IPS-15b (cell line): Measurements from ENCODE around the gene TBL1Y.

ENCODE experiments used
- H3K27me3 ChIP-seq: one replicate; pipeline ENCODE4 v1.6.1; 2013; ENCODE audit warnings: low read length; ENCODE audit not compliant: control insufficient read depth, insufficient read depth
- H3K36me3 ChIP-seq: one replicate; pipeline ENCODE4 v1.6.1; 2013; ENCODE audit warnings: low read length; ENCODE audit not compliant: control insufficient read depth, insufficient read depth
- H3K4me1 ChIP-seq: one replicate; pipeline ENCODE4 v1.6.1; 2013; ENCODE audit warnings: mild to moderate bottlenecking, low read length; ENCODE audit not compliant: control insufficient read depth, insufficient read depth
- H3K4me3 ChIP-seq: one replicate; pipeline ENCODE4 v1.5.1; 2013; ENCODE audit warnings: low read depth, low read length
- H3K9ac ChIP-seq: one replicate; pipeline ENCODE4 v1.6.1; 2013; ENCODE audit warnings: low read depth, mild to moderate bottlenecking, low read length
- H3K9me3 ChIP-seq: one replicate; pipeline ENCODE4 v1.6.1; 2013; ENCODE audit warnings: mild to moderate bottlenecking, low read length; ENCODE audit not compliant: control insufficient read depth, insufficient read depth

Gene TBL1Y

DNA sequence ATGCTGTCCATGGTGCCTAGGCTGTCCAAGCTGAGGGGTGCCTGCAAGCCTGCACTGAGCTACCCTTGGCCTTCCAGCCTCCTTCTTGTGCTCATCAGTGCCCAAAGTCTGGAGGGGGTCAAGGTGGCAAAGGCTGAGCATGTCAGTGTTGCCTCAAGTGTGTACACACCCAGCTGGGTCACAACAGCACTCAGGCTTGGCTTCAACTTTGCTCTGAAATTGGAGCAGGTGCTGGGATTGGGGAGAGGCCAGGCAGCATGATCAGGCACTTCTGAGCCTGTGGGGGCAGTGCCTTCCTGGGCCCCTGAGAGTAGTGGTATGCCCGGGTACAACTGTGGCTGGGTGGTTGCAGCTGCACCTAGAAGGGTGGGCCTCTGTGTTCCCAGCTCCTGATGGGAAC is 18.7 kb downstream of the TBL1Y start:
- Histone ChIP-seq H3K9ac (no peak overlapping the region), H3K4me3 (no peak overlapping the region), H3K36me3 (no peaks in the 10 kb centered on the region), H3K4me1 (no peaks in the 10 kb centered on the region), H3K27me3 (no peaks in the 10 kb centered on the region), H3K9me3 (no peaks in the 10 kb centered on the region)

DNA sequence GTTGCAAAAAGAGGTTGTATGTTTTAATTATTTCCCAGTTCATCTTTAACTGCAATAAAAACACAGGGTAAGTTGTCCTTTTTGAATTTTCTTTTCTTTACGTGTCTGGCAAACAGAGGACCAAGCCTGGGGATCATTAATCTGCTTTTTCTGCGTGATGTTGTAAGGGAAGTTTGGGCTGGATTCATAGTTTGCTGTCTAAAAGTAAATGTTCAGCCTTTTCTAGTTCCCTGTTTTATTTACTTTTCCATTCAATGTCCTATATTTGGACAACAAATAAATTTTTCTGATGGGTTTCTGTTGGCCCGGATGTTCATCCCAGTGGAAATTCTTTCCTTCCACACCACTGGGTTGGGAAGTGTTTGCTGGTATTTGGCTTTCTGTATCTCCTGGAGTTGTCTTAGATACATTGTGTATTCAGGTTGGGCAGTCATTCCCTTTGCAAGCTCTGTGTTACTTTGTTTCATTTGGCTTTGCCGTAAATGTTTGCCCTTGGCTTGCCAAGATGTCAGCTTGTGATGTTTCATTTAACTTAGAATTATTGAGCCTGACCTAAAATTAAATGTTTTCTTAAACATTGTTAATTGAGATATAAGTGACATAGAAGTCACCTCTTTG is 21.4 kb downstream of the TBL1Y start:
- no peaks in the 10 kb centered on the region for H3K9me3 ChIP-seq
- no peaks in the 10 kb centered on the region for H3K36me3 ChIP-seq
- no peak overlapping the region for H3K9ac ChIP-seq
- no peak overlapping the region for H3K4me3 ChIP-seq
- H3K4me1 ChIP-seq = no peaks in the 10 kb centered on the region
- H3K27me3 ChIP-seq = no peaks in the 10 kb centered on the region

DNA sequence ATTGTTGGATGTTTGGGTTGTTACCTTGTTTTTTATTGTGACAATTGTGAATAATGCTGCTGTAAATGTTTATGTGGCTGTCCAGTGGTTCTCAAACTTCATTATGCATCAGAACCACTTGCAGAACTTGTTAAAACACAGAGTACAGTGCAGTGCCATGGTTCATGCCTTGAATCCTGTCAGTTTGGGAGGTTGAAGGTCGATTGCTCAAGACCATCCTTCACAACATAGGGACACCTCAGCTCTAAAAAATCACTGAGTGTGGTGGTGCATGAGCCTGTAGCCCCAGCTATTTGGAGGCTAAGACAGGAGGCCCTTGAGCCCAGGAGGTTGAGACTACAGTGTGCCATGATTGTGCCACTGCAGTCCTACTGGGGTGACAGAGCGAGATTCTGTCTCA is 25.0 kb downstream of the TBL1Y start:
- H3K4me3 ChIP-seq = no peak overlapping the region
- H3K4me1 ChIP-seq = no peaks in the 10 kb centered on the region
- no peaks in the 10 kb centered on the region for H3K36me3 ChIP-seq
- no peaks in the 10 kb centered on the region for H3K27me3 ChIP-seq
- no peak overlapping the region for H3K9ac ChIP-seq
- no peaks in the 10 kb centered on the region for H3K9me3 ChIP-seq

DNA sequence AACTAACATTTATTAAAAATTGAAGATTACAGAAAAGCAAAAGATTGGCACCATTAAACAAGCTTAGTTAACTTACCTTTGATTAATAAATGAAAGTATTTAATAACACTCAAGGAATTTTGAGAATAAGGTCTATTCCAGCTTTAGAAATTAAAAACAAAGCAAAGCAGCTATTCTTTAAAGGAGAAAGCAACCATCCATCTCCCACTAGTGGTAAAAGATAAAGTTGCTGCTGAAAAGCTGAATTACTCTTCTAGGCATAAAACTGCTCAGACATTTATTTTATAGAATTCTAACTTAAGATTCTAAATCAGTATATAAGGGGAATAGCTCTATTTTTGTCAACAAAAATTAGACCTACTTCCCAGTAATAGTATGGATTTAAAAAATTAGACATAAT is 37.2 kb downstream of the TBL1Y start:
- H3K27me3 ChIP-seq = no peaks in the 10 kb centered on the region
- H3K9ac ChIP-seq = no peak overlapping the region
- no peaks in the 10 kb centered on the region for H3K4me1 ChIP-seq
- H3K4me3 ChIP-seq = no peak overlapping the region
- no peaks in the 10 kb centered on the region for H3K36me3 ChIP-seq
- H3K9me3 ChIP-seq = no peaks in the 10 kb centered on the region

DNA sequence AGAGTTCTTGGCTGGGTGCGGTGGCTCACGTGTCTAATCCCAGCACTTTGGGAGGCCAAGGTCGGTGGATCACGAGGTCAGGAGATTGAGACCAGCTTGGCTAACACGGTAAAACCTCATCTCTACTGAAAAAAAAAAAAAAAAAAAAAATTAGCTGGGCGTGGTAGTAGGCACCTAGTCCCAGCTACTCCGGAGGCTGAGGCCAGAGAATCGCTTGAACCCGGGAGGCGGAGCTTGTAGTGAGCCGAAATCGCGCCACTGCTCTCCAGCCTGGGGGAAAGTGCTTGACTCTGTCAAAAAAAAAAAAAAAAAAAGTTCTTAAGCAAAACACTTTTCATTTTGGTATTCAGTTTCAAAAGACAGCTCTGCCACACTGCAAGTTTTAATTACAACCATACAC is 37.9 kb downstream of the TBL1Y start:
- no peak overlapping the region for H3K4me3 ChIP-seq
- no peaks in the 10 kb centered on the region for H3K4me1 ChIP-seq
- no peaks in the 10 kb centered on the region for H3K27me3 ChIP-seq
- no peak overlapping the region for H3K9ac ChIP-seq
- no peaks in the 10 kb centered on the region for H3K9me3 ChIP-seq
- no peaks in the 10 kb centered on the region for H3K36me3 ChIP-seq

DNA sequence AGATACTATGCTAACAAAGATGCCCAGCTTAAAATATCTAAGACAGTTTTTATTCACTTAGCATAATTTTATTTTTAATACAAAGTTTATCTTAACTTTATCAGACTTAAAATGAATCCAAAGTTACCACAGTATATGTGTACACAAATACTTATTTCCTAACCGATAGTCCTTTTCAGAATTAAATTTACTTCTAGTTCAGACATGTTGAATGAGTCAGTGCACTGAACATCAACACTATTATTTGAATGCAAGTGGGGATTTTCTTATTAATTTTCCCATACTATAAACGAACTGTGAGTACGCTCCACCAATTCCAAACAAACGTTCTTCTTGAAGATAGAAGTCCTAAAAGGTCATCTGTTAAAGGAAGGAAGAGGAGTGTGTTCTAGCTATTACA is 39.5 kb downstream of the TBL1Y start:
- H3K9me3 ChIP-seq = no peaks in the 10 kb centered on the region
- H3K4me3 ChIP-seq = no peak overlapping the region
- no peaks in the 10 kb centered on the region for H3K4me1 ChIP-seq
- H3K27me3 ChIP-seq = no peaks in the 10 kb centered on the region
- no peaks in the 10 kb centered on the region for H3K36me3 ChIP-seq
- no peak overlapping the region for H3K9ac ChIP-seq

DNA sequence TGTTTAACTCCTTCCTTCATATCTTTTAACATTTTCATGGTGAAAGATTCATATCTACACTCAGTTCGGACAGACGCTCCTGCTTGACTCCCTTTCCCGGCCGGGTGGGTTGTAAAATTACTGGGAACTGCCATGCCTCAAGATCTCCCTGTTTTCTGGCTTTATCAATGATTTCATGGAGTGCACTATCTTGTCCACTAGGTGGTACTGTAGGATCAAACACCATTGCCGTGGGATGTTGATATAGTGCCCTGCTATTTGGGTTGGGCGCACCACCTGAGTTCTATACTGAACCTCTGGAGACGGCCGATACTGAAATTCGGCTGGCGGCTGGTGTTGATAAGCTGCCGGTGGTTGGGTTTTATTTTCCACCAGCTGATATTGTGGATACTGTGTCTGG is 54.2 kb downstream of the TBL1Y start:
- H3K27me3 ChIP-seq = no peaks in the 10 kb centered on the region
- H3K9ac ChIP-seq = no peak overlapping the region
- no peaks in the 10 kb centered on the region for H3K4me1 ChIP-seq
- H3K4me3 ChIP-seq = no peak overlapping the region
- no peaks in the 10 kb centered on the region for H3K36me3 ChIP-seq
- no peaks in the 10 kb centered on the region for H3K9me3 ChIP-seq

DNA sequence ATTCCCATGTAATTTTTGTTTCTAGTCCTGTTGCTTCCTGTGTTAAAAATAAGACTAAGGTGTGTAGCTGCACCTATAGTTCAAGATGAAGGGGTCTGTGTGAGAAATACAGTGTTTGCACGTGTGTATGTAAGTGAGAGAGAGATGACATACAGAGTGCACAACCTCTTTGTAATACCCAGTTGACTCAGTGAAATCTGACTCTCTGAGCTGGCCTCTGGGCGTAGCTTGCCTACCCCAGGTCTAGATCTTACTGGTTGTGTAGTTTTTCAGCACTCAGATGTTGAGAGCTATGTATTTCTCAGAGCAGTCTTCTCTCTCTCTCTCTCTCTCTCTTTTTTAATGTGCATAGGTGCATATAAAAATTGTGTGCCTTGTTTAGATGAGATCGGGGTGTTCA is 56.0 kb downstream of the TBL1Y start:
- no peaks in the 10 kb centered on the region for H3K27me3 ChIP-seq
- no peaks in the 10 kb centered on the region for H3K4me1 ChIP-seq
- no peak overlapping the region for H3K4me3 ChIP-seq
- H3K36me3 ChIP-seq = no peaks in the 10 kb centered on the region
- no peak overlapping the region for H3K9ac ChIP-seq
- H3K9me3 ChIP-seq = no peaks in the 10 kb centered on the region

DNA sequence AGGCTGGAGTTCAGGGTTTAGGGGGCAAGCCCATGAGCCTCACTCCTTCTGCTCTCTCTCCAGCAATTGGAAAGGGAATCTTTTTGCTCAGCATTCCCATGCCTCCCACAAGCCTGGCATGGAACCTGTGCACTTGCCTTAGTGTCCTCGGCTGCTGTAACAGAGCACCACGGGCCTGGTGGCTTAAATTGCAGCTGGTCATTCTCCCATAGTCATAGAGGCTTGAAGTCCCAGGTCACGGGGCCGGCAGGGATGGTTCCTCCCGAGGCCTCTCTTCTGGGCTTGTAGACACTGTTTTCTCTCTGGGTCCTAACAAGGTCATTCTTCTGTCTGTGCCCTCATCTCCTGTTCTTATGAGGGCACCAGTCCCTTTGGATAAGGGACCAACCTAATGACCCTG is 57.2 kb downstream of the TBL1Y start:
- Histone ChIP-seq H3K4me1 (no peaks in the 10 kb centered on the region), H3K36me3 (no peaks in the 10 kb centered on the region), H3K9me3 (no peaks in the 10 kb centered on the region), H3K27me3 (no peaks in the 10 kb centered on the region), H3K4me3 (no peak overlapping the region), H3K9ac (no peak overlapping the region)

DNA sequence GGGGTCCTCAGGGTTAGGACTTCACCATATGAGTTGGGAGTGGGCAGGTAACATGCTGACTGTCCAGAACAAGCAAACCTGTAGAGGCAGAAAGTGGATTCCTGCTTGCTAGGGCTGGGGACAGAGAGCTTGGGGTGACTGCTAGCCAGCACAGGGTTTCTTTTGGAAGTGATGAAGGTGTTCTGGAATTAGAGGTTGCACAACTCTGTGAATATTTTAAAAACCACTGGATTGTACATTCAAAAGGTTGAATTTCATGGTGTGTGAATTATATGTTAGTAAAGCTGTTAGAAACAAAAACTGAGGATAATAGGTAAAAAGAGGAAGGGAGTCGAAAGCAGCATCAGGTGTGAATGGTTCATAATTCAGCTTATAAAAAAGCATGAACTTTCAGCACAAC is 57.7 kb downstream of the TBL1Y start:
- Histone ChIP-seq H3K4me3 (no peak overlapping the region), H3K9me3 (no peaks in the 10 kb centered on the region), H3K27me3 (no peaks in the 10 kb centered on the region), H3K4me1 (no peaks in the 10 kb centered on the region), H3K9ac (no peak overlapping the region), H3K36me3 (no peaks in the 10 kb centered on the region)

DNA sequence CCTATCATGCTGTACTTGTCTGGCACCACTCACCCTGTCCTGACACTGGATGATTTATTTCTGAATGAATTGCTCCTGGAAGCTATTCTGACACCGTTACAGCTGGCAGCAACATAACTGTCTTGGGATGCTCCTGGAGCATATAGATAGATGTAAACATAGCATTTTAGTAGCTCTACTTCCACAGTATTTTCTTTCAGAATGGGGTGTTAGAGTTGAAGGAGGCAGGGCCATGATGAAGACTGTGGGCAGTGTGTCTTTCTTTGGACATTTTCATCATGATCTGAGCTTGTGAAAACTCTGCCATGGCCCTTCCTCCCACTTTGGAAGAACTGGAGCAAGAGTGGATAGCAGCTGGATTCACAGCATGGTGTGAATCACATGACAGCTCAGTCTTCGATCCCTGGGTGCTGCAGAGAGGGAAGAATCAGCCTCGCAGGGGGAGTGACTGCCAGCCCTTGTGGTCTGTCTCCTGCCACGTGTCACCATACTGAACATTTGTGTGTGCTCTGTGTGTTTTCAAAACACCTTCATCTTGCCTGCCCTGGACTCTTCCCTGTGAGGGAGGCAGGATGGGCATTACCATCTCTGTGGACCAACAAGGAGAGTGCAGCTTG is 61.9 kb downstream of the TBL1Y start:
- H3K4me1 ChIP-seq = no peaks in the 10 kb centered on the region
- no peaks in the 10 kb centered on the region for H3K27me3 ChIP-seq
- H3K9ac ChIP-seq = no peak overlapping the region
- H3K36me3 ChIP-seq = no peaks in the 10 kb centered on the region
- no peaks in the 10 kb centered on the region for H3K9me3 ChIP-seq
- H3K4me3 ChIP-seq = no peak overlapping the region

DNA sequence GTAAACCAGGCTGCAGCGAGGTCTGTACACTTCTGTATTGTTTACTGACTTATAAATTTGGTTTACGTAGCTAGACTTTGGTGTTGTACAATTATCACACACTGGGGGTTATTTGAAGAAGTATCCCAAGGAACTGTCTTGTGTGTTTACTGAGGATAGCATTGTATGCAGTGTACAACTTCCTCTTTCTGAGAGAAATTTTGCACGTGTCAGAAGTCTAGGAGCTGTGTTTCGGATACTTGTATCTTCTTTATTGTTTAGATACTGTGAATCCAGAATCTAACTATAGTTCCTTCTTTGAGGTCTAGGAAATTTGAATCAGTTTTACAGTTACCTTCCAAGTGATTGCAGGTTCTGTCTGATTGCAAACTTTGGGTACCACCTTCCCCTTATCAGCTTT is 64.5 kb downstream of the TBL1Y start:
- Histone ChIP-seq H3K4me1 (no peaks in the 10 kb centered on the region), H3K27me3 (no peaks in the 10 kb centered on the region), H3K4me3 (no peak overlapping the region), H3K9ac (no peak overlapping the region), H3K9me3 (no peaks in the 10 kb centered on the region), H3K36me3 (no peaks in the 10 kb centered on the region)
